Stimulated activated CD4-positive, alpha-beta T cell treated with anti-CD3 and anti-CD28 coated beads, Interleukin-1b, Interleukin-23, amount 100 ng/mL, for 48 hours (primary cell): Measurements from ENCODE around the gene MUC6.

Source experiments
- DNase-seq: peaks from one replicate; pipeline ENCODE4 v3.0.0-alpha.2; 2020

Gene MUC6

GRCh38 chr11:1003159-1003558 is 33.4 kb downstream of the MUC6 start:
- DNase-seq: no peak

- DNase-seq: no peak
Observed at GRCh38 chr11:1002406-1002984, 34.0 kb downstream of the MUC6 start.

- DNase-seq: no peak
Observed at GRCh38 chr11:1001617-1002405, 34.7 kb downstream of the MUC6 start.

GRCh38 chr11:1000357-1001278 is 35.9 kb downstream of the MUC6 start:
- DNase-seq: no peak

- DNase-seq: no peak
Observed at GRCh38 chr11:999009-999408, 37.5 kb downstream of the MUC6 start.

GRCh38 chr11:997907-998306 is 38.6 kb downstream of the MUC6 start:
- DNase-seq: no peak

GRCh38 chr11:996681-997080 is 39.8 kb downstream of the MUC6 start:
- DNase-seq: no peak

- DNase-seq: no peak
Observed at GRCh38 chr11:995752-996420, 40.6 kb downstream of the MUC6 start.

GRCh38 chr11:995044-995751 is 41.3 kb downstream of the MUC6 start:
- no peak for DNase-seq

GRCh38 chr11:993632-994167 is 42.8 kb downstream of the MUC6 start:
- DNase-seq: no peak

GRCh38 chr11:992577-992976 is 43.9 kb downstream of the MUC6 start:
- no peak for DNase-seq

- DNase-seq: no peak
Observed at GRCh38 chr11:991711-992307, 44.7 kb downstream of the MUC6 start.

GRCh38 chr11:991034-991433 is 45.5 kb downstream of the MUC6 start:
- no peak for DNase-seq

GRCh38 chr11:990101-990500 is 46.4 kb downstream of the MUC6 start:
- no peak for DNase-seq

GRCh38 chr11:987671-988070 is 48.8 kb downstream of the MUC6 start:
- DNase-seq: no peak

- no peak for DNase-seq
Observed at GRCh38 chr11:986952-987305, 49.6 kb downstream of the MUC6 start.

GRCh38 chr11:986270-986951 is 50.1 kb downstream of the MUC6 start:
- DNase-seq: no peak

- DNase-seq: no peak
Observed at GRCh38 chr11:985848-986247, 50.7 kb downstream of the MUC6 start.

- no peak for DNase-seq
Observed at GRCh38 chr11:985406-985805, 51.1 kb downstream of the MUC6 start.

- no peak for DNase-seq
Observed at GRCh38 chr11:984546-984945, 52.0 kb downstream of the MUC6 start.

GRCh38 chr11:981764-982163 is 54.8 kb downstream of the MUC6 start:
- DNase-seq: no peak
